Neural cell (in vitro differentiated cells): Measurements from ENCODE around the gene FIGLA. TPM values are rescaled to one million over a fixed set of nuclear protein-coding genes. Genes with fewer than 3 reads are reported as not detected.

Source experiments
- H2AFZ ChIP-seq: fragments of 200-600, 300-800 bp; sonication (generic), shearing (Covaris generic); 2 replicates; pipeline ENCODE4 v1.6.0; 2014; ENCODE audit warnings: low read depth, mild to moderate bottlenecking, antibody characterized with exemption, low read length, moderate library complexity
- H3F3A ChIP-seq: fragments of 200-600 bp; shearing (Covaris generic); 2 replicates; pipeline ENCODE4 v1.6.1; 2016; ENCODE audit warnings: mild to moderate bottlenecking, moderate library complexity, mixed read lengths, antibody characterized with exemption, low read length; ENCODE audit not compliant: insufficient read depth, poor library complexity, severe bottlenecking
- H3K27ac ChIP-seq: fragments of 200-600, 300-800 bp; sonication (generic), shearing (Covaris generic); 2 replicates; pipeline ENCODE4 v1.5.1; 2014; ENCODE audit warnings: mild to moderate bottlenecking, low read length, moderate library complexity
- H3K27me3 ChIP-seq: fragments of 300-800, 200-600 bp; sonication (generic), shearing (Covaris generic); 2 replicates; pipeline ENCODE4 v1.6.0; 2014; ENCODE audit warnings: mild to moderate bottlenecking, low read depth, low read length, moderate library complexity; ENCODE audit not compliant: insufficient read depth
- H3K36me3 ChIP-seq: fragments of 300-800, 200-600 bp; sonication (generic), shearing (Covaris generic); 2 replicates; pipeline ENCODE4 v1.5.1; 2014; ENCODE audit warnings: mild to moderate bottlenecking, antibody characterized with exemption, low read length, moderate library complexity; ENCODE audit not compliant: insufficient read depth
- H3K4me2 ChIP-seq: fragments of 300-800, 200-600 bp; sonication (generic), shearing (Covaris generic); 2 replicates; pipeline ENCODE4 v1.6.0; 2014; ENCODE audit warnings: mild to moderate bottlenecking, low read length
- H3K4me3 ChIP-seq: fragments of 300-800, 200-600 bp; sonication (generic), shearing (Covaris generic); 2 replicates; pipeline ENCODE4 v1.5.1; 2014; ENCODE audit warnings: mild to moderate bottlenecking, low read length, moderate library complexity
- H3K79me2 ChIP-seq: fragments of 200-600 bp; shearing (Covaris generic); replicated peaks from 2 replicates; pipeline ENCODE4 v1.6.0; 2014; ENCODE audit warnings: mild to moderate bottlenecking, low read length, moderate library complexity; ENCODE audit not compliant: insufficient read depth
- H3K9ac ChIP-seq: fragments of 300-800, 200-600 bp; sonication (generic), shearing (Covaris generic); 2 replicates; pipeline ENCODE4 v1.6.1; 2016; ENCODE audit warnings: mild to moderate bottlenecking, low read length, mixed read lengths
- H3K9me2 ChIP-seq: fragments of 200-600 bp; shearing (Covaris generic); 2 replicates; pipeline ENCODE4 v1.6.1; 2016; ENCODE audit warnings: mild to moderate bottlenecking, low read length, mixed read lengths; ENCODE audit not compliant: insufficient read depth
- H3K9me3 ChIP-seq: fragments of 200-600, 300-800 bp; sonication (generic), shearing (Covaris generic); 2 replicates; pipeline ENCODE4 v1.6.1; 2016; ENCODE audit warnings: mild to moderate bottlenecking, mixed run types, low read length, moderate library complexity, mixed read lengths
- H4K20me1 ChIP-seq: fragments of 200-600 bp; shearing (Covaris generic); 2 replicates; pipeline ENCODE4 v1.6.1; 2016; ENCODE audit warnings: mild to moderate bottlenecking, mixed run types; ENCODE audit not compliant: insufficient read depth
- EP300 ChIP-seq: fragments of 450-650 bp; conservative IDR thresholded peaks from 2 replicates; pipeline ENCODE4 v1.6.1; 2014; ENCODE audit warnings: antibody characterized with exemption, mild to moderate bottlenecking, moderate library complexity; ENCODE audit not compliant: poor library complexity, severe bottlenecking
- EZH2 ChIP-seq: fragments of 200-600, 300-800 bp; shearing (Covaris generic), sonication (generic); IDR thresholded peaks from 2 replicates; pipeline ENCODE4 v1.6.1; 2014; ENCODE audit warnings: antibody characterized with exemption, low read length, borderline replicate concordance, mild to moderate bottlenecking; ENCODE audit not compliant: insufficient read depth, poor library complexity, severe bottlenecking
- MXI1 ChIP-seq: fragments of 450-650 bp; conservative IDR thresholded peaks from 2 replicates; pipeline ENCODE4 v1.6.1; 2014; ENCODE audit warnings: antibody characterized with exemption, mild to moderate bottlenecking; ENCODE audit not compliant: poor library complexity, severe bottlenecking
- POLR2AphosphoS5 ChIP-seq: IDR thresholded peaks from 2 replicates; pipeline ENCODE4 v1.6.1; 2012
- RAD21 ChIP-seq: fragments of 450-650 bp; conservative IDR thresholded peaks from 2 replicates; pipeline ENCODE4 v1.6.1; 2014; ENCODE audit warnings: antibody characterized with exemption, mild to moderate bottlenecking, moderate library complexity
- SMC3 ChIP-seq: fragments of 450-650 bp; conservative IDR thresholded peaks from 2 replicates; pipeline ENCODE4 v1.6.1; 2014; ENCODE audit warnings: antibody characterized with exemption, mild to moderate bottlenecking, moderate library complexity; ENCODE audit not compliant: poor library complexity
- TAF1 ChIP-seq: IDR thresholded peaks from 2 replicates; pipeline ENCODE4 v1.6.1; 2012; ENCODE audit warnings: low read depth
- polyA plus RNA-seq: library from polyadenylated mRNA; depleted of rRNA; stranded (reverse); fragments of >200 nt; gene quantifications from 2 replicates; pipeline ENCODE4 v1.2.3, GENCODE V29; 2014
- TF ChIP-seq, protein P1 (sequence below): IDR thresholded peaks from 2 replicates; pipeline ENCODE4 v1.6.1; 2012; ENCODE audit warnings: borderline replicate concordance
- TF ChIP-seq, protein P2 (sequence below): fragments of 450-650 bp; IDR thresholded peaks from 2 replicates; pipeline ENCODE4 v1.5.1; 2014; ENCODE audit warnings: antibody characterized with exemption, mild to moderate bottlenecking, moderate library complexity; ENCODE audit not compliant: poor library complexity, severe bottlenecking

Gene FIGLA
- polyA plus RNA-seq, 1 donor from 2014 or later, result not detected

DNA sequence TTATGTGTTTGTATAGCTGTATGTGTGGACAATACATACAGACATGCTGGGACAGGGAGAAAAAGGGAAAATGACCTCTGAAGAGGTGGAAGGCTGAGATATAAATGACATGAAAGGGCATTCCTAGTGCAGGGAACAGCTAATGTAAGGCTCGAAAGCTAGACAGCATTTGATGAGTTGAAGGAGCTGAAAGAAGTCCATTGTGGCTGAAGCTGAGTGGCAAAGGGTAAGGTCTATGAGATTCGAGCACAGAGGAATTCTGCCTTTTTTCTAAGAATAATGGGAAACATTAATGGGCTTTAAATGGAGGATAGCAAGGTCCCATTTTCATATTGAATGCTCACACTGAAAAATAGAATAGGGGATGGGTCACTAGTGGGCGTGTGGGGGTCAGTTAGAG lies 46.0 kb downstream of the FIGLA start:
- H3K36me3 ChIP-seq, result no peaks in the 10 kb centered on the region
- no peak for TF ChIP-seq MXI1
- TF ChIP-seq EP300, result no peak
- TF ChIP-seq TAF1, result no peak
- no peak for TF ChIP-seq POLR2AphosphoS5
- TF ChIP-seq, protein P1, sequence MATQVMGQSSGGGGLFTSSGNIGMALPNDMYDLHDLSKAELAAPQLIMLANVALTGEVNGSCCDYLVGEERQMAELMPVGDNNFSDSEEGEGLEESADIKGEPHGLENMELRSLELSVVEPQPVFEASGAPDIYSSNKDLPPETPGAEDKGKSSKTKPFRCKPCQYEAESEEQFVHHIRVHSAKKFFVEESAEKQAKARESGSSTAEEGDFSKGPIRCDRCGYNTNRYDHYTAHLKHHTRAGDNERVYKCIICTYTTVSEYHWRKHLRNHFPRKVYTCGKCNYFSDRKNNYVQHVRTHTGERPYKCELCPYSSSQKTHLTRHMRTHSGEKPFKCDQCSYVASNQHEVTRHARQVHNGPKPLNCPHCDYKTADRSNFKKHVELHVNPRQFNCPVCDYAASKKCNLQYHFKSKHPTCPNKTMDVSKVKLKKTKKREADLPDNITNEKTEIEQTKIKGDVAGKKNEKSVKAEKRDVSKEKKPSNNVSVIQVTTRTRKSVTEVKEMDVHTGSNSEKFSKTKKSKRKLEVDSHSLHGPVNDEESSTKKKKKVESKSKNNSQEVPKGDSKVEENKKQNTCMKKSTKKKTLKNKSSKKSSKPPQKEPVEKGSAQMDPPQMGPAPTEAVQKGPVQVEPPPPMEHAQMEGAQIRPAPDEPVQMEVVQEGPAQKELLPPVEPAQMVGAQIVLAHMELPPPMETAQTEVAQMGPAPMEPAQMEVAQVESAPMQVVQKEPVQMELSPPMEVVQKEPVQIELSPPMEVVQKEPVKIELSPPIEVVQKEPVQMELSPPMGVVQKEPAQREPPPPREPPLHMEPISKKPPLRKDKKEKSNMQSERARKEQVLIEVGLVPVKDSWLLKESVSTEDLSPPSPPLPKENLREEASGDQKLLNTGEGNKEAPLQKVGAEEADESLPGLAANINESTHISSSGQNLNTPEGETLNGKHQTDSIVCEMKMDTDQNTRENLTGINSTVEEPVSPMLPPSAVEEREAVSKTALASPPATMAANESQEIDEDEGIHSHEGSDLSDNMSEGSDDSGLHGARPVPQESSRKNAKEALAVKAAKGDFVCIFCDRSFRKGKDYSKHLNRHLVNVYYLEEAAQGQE, result no peak
- TF ChIP-seq SMC3, result no peak
- TF ChIP-seq EZH2, result no peak
- TF ChIP-seq RAD21, result no peak
- TF ChIP-seq, protein P2, sequence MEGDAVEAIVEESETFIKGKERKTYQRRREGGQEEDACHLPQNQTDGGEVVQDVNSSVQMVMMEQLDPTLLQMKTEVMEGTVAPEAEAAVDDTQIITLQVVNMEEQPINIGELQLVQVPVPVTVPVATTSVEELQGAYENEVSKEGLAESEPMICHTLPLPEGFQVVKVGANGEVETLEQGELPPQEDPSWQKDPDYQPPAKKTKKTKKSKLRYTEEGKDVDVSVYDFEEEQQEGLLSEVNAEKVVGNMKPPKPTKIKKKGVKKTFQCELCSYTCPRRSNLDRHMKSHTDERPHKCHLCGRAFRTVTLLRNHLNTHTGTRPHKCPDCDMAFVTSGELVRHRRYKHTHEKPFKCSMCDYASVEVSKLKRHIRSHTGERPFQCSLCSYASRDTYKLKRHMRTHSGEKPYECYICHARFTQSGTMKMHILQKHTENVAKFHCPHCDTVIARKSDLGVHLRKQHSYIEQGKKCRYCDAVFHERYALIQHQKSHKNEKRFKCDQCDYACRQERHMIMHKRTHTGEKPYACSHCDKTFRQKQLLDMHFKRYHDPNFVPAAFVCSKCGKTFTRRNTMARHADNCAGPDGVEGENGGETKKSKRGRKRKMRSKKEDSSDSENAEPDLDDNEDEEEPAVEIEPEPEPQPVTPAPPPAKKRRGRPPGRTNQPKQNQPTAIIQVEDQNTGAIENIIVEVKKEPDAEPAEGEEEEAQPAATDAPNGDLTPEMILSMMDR, result no peak
- H3K9ac ChIP-seq, result no peak overlapping the region
- peaks cover 46% of the 10 kb centered on the region for H3K79me2 ChIP-seq
- no peaks in the 10 kb centered on the region for H3K27me3 ChIP-seq
- H3K9me2 ChIP-seq, result no peaks in the 10 kb centered on the region
- H3K27ac ChIP-seq, result no peak overlapping the region
- H2AFZ ChIP-seq, result no peak overlapping the region
- H3K9me3 ChIP-seq, result no peaks in the 10 kb centered on the region
- no peak overlapping the region for H3K4me2 ChIP-seq
- H3F3A ChIP-seq, result no peaks in the 10 kb centered on the region
- H4K20me1 ChIP-seq, result peaks cover 5% of the 10 kb centered on the region
- no peak overlapping the region for H3K4me3 ChIP-seq

DNA sequence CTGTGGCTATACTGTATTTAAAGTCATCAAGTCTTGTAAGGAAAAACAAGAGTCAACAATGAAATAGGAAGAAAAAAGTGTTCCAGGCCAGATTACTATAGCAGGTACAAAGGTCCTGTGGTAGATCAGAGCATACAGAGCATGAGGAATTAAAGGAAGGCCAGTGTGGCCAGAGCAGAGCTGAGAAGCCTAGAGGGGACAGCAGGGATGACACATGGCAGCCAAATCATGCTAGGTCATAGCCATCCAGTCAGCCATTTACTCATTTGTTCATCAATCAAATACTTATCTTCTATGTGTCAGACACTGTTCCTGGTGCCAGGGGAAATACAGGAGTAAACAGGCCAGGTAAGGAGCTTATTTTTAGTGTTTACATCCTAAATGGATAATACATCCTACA lies 46.8 kb downstream of the FIGLA start:
- no peak overlapping the region for H3K9ac ChIP-seq
- no peak overlapping the region for H3K27ac ChIP-seq
- no peaks in the 10 kb centered on the region for H3K9me3 ChIP-seq
- peaks cover 5% of the 10 kb centered on the region for H4K20me1 ChIP-seq
- no peaks in the 10 kb centered on the region for H3K9me2 ChIP-seq
- no peaks in the 10 kb centered on the region for H3K27me3 ChIP-seq
- H2AFZ ChIP-seq, result no peak overlapping the region
- H3K4me3 ChIP-seq, result no peak overlapping the region
- no peaks in the 10 kb centered on the region for H3F3A ChIP-seq
- H3K4me2 ChIP-seq, result no peak overlapping the region
- H3K79me2 ChIP-seq, result peaks cover 50% of the 10 kb centered on the region
- TF ChIP-seq, protein P2, result no peak
- TF ChIP-seq EP300 (no peak), TAF1 (no peak), MXI1 (no peak), EZH2 (no peak), SMC3 (no peak), POLR2AphosphoS5 (no peak)
- TF ChIP-seq, protein P1, result no peak
- H3K36me3 ChIP-seq, result no peaks in the 10 kb centered on the region
